ENCODE measurements around the gene NEAT1.

NEAT1 gene

GRCh38 chr11:65378928-65379638 lies 43.5 kb upstream of the NEAT1 start:
- Histone ChIP-seq H3K27ac (replicated peaks; ENCODE audit: low read length) (no peak overlapping the region), H3K4me2 (ENCODE audit: insufficient read depth, low read length, poor library complexity, severe bottlenecking) (no peak overlapping the region), H4K91ac (ENCODE audit: low read depth, low read length, poor library complexity) (peak overlapping the region; percentile 82), H3K4me1 (ENCODE audit: control insufficient read depth in 2 of 2, insufficient read depth in 1 of 2, low read depth in 1 of 2, low read length in 2 of 2) (peaks cover 12 to 14% of the 10 kb centered on the region in 2 donors), H3K14ac (ENCODE audit: low read length) (no peak overlapping the region), H3K9ac (ENCODE audit: low read depth, low read length, poor library complexity) (no peak overlapping the region), H3K23ac (ENCODE audit: low read depth, low read length, poor library complexity) (peak overlapping the region; percentile 75), H3K36me3 (replicated peaks in 1 of 2; ENCODE audit: control insufficient read depth in 2 of 2, insufficient read depth in 2 of 2, low read length in 2 of 2) (no peaks in the 10 kb centered on the region), H4K8ac (ENCODE audit: low read depth, low read length) (no peak overlapping the region), H2BK120ac (ENCODE audit: low read depth, low read length) (peak overlapping the region; percentile 36), H3K79me1 (ENCODE audit: low read depth, low read length) (no peaks in the 10 kb centered on the region), H2BK15ac (ENCODE audit: low read length) (peak overlapping the region; percentile 45), H2AK5ac (ENCODE audit: low read depth, low read length) (peak overlapping the region; percentile 61), H2BK12ac (ENCODE audit: low read length) (no peak overlapping the region), H3K18ac (ENCODE audit: low read length) (peak overlapping the region; percentile 1), H2BK5ac (ENCODE audit: low read length) (no peak overlapping the region), H3K9me3 (replicated peaks in 1 of 2; ENCODE audit: control insufficient read depth in 2 of 2, insufficient read depth in 1 of 2, low read depth in 1 of 2, low read length in 2 of 2) (peaks cover 0 to 2% of the 10 kb centered on the region in 2 donors), H3K4ac (ENCODE audit: low read length) (no peak overlapping the region), H3K4me3 (ENCODE audit: low read length in 2 of 2) (no peak overlapping the region), H3K27me3 (ENCODE audit: control insufficient read depth in 3 of 3, insufficient read depth in 3 of 3, low read depth in 1 of 3, low read length in 3 of 3) (peaks cover 0 to 13% (median 0%) of the 10 kb centered on the region in 3 experiments), H2AFZ (ENCODE audit: low read length) (no peak overlapping the region)
- DNase-seq (ENCODE audit: low spot score): no peak
- WGBS, 2 donors (ENCODE audit: extremely low coverage in 2 of 2, insufficient read length in 2 of 2, insufficient replicate concordance in 1 of 2): no CpG with 5 or more reads among the region's 14 CpGs

DNA sequence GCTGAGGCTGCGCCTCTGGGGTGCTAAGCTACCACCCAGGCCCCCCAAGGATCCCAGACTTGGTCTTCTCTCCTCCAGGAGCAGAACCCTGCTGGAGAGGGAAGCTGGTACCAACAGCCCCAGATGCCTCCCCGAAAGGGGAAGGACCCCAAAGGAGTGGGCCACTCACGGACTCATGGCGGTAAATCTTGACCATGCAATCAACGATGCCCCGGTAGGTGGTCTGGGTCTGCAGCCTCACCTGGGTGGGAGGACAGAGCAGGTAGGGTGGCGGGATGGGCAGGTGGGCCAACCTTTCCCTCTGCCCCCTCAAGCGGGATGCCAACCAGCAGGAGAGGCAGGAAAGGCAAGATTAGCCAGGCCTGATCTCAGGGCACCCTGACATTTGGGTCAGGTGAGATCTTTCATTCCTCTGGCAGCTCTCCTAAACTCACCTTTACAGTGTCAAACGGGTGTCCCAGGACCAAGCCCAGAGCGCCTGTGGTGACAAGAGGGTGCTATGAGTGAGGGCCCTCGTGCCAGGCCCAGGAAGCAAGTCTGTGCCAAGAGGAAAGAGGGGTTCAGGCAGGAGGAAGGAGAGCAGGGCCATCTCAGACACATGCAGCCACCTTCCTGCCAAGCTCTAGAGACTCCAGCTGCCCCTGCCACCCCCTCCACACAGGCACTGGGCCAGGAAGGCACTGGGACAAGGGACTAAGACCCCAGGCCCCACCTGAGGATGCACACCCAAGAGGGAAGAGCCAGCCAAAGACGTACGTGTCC lies 42.7 kb upstream of the NEAT1 start:
- H4K91ac ChIP-seq (ENCODE audit: low read depth, low read length, poor library complexity): no peak overlapping the region
- H3K36me3 ChIP-seq (replicated peaks in 1 of 2; ENCODE audit: control insufficient read depth in 2 of 2, insufficient read depth in 2 of 2, low read length in 2 of 2): no peaks in the 10 kb centered on the region
- peak overlapping the region; percentile 68 for H2AK5ac ChIP-seq (ENCODE audit: low read depth, low read length)
- H3K27ac ChIP-seq (replicated peaks; ENCODE audit: low read length): no peak overlapping the region
- H3K9me3 ChIP-seq (replicated peaks in 1 of 2; ENCODE audit: control insufficient read depth in 2 of 2, insufficient read depth in 1 of 2, low read depth in 1 of 2, low read length in 2 of 2): peaks cover 0 to 2% of the 10 kb centered on the region in 2 donors
- no peak overlapping the region for H2AFZ ChIP-seq (ENCODE audit: low read length)
- H3K27me3 ChIP-seq (ENCODE audit: control insufficient read depth in 3 of 3, insufficient read depth in 3 of 3, low read depth in 1 of 3, low read length in 3 of 3): peaks cover 0 to 13% (median 0%) of the 10 kb centered on the region in 3 experiments
- no peaks in the 10 kb centered on the region for H3K79me1 ChIP-seq (ENCODE audit: low read depth, low read length)
- H3K23ac ChIP-seq (ENCODE audit: low read depth, low read length, poor library complexity): no peak overlapping the region
- WGBS, 2 donors (ENCODE audit: extremely low coverage in 2 of 2, insufficient read length in 2 of 2, insufficient replicate concordance in 1 of 2): no CpG with 5 or more reads among the region's 13 CpGs
- peak overlapping the region; percentile 73 for H2BK15ac ChIP-seq (ENCODE audit: low read length)
- H3K4me2 ChIP-seq (ENCODE audit: insufficient read depth, low read length, poor library complexity, severe bottlenecking): no peak overlapping the region
- H3K18ac ChIP-seq (ENCODE audit: low read length): no peak overlapping the region
- no peak overlapping the region for H3K9ac ChIP-seq (ENCODE audit: low read depth, low read length, poor library complexity)
- no peak for DNase-seq (ENCODE audit: low spot score)
- no peak overlapping the region for H3K4me3 ChIP-seq (ENCODE audit: low read length in 2 of 2)
- no peak overlapping the region for H2BK5ac ChIP-seq (ENCODE audit: low read length)
- peak overlapping the region; percentile 36 for H2BK120ac ChIP-seq (ENCODE audit: low read depth, low read length)
- no peak overlapping the region for H4K8ac ChIP-seq (ENCODE audit: low read depth, low read length)
- no peak overlapping the region for H3K4ac ChIP-seq (ENCODE audit: low read length)
- no peak overlapping the region for H3K14ac ChIP-seq (ENCODE audit: low read length)
- H2BK12ac ChIP-seq (ENCODE audit: low read length): no peak overlapping the region
- peaks cover 12 to 14% of the 10 kb centered on the region in 2 donors for H3K4me1 ChIP-seq (ENCODE audit: control insufficient read depth in 2 of 2, insufficient read depth in 1 of 2, low read depth in 1 of 2, low read length in 2 of 2)

- H2BK5ac ChIP-seq (ENCODE audit: low read length): peak overlapping the region; percentile 46
- H3K18ac ChIP-seq (ENCODE audit: low read length): peak overlapping the region; percentile 78
- no peaks in the 10 kb centered on the region for H3K36me3 ChIP-seq (replicated peaks in 1 of 2; ENCODE audit: control insufficient read depth in 2 of 2, insufficient read depth in 2 of 2, low read length in 2 of 2)
- H3K14ac ChIP-seq (ENCODE audit: low read length): no peak overlapping the region
- H3K27me3 ChIP-seq (ENCODE audit: control insufficient read depth in 3 of 3, insufficient read depth in 3 of 3, low read depth in 1 of 3, low read length in 3 of 3): peaks cover 0 to 7% (median 0%) of the 10 kb centered on the region in 3 experiments
- no peak overlapping the region for H2BK120ac ChIP-seq (ENCODE audit: low read depth, low read length)
- no peak overlapping the region for H3K9ac ChIP-seq (ENCODE audit: low read depth, low read length, poor library complexity)
- H2AFZ ChIP-seq (ENCODE audit: low read length): no peak overlapping the region
- H3K79me1 ChIP-seq (ENCODE audit: low read depth, low read length): no peaks in the 10 kb centered on the region
- no peak overlapping the region for H3K4me2 ChIP-seq (ENCODE audit: insufficient read depth, low read length, poor library complexity, severe bottlenecking)
- H3K4me1 ChIP-seq (ENCODE audit: control insufficient read depth in 2 of 2, insufficient read depth in 1 of 2, low read depth in 1 of 2, low read length in 2 of 2): peaks cover 12 to 14% of the 10 kb centered on the region in 2 donors
- no peak overlapping the region for H3K4me3 ChIP-seq (ENCODE audit: low read length in 2 of 2)
- H2BK12ac ChIP-seq (ENCODE audit: low read length): peak overlapping the region; percentile 52
- H3K4ac ChIP-seq (ENCODE audit: low read length): no peak overlapping the region
- H2AK5ac ChIP-seq (ENCODE audit: low read depth, low read length): peak overlapping the region; percentile 68
- no peak overlapping the region for H3K23ac ChIP-seq (ENCODE audit: low read depth, low read length, poor library complexity)
- no peak overlapping the region for H4K91ac ChIP-seq (ENCODE audit: low read depth, low read length, poor library complexity)
- H4K8ac ChIP-seq (ENCODE audit: low read depth, low read length): no peak overlapping the region
- no peaks in the 10 kb centered on the region for H3K9me3 ChIP-seq (replicated peaks in 1 of 2; ENCODE audit: control insufficient read depth in 2 of 2, insufficient read depth in 1 of 2, low read depth in 1 of 2, low read length in 2 of 2)
- H2BK15ac ChIP-seq (ENCODE audit: low read length): peak overlapping the region; percentile 73
- no peak for DNase-seq (ENCODE audit: low spot score)
- no peak overlapping the region for H3K27ac ChIP-seq (replicated peaks; ENCODE audit: low read length)
- WGBS, 2 donors (ENCODE audit: extremely low coverage in 2 of 2, insufficient read length in 2 of 2, insufficient replicate concordance in 1 of 2): no CpG with 5 or more reads among the region's 16 CpGs
Measured at GRCh38 chr11:65380460-65381119, 42.0 kb upstream of the NEAT1 start.

- DNase-seq (ENCODE audit: low spot score): no peak
- Histone ChIP-seq H3K4me1 (ENCODE audit: control insufficient read depth in 2 of 2, insufficient read depth in 1 of 2, low read depth in 1 of 2, low read length in 2 of 2) (peaks cover 14 to 15% of the 10 kb centered on the region in 2 donors), H2AFZ (ENCODE audit: low read length) (peak overlapping the region; percentile 89), H3K14ac (ENCODE audit: low read length) (peak overlapping the region; percentile 97), H4K8ac (ENCODE audit: low read depth, low read length) (peak overlapping the region; percentile 27), H3K4ac (ENCODE audit: low read length) (no peak overlapping the region), H2BK15ac (ENCODE audit: low read length) (peak overlapping the region; percentile 100), H2AK5ac (ENCODE audit: low read depth, low read length) (peak overlapping the region; percentile 79), H3K18ac (ENCODE audit: low read length) (peak overlapping the region; percentile 95), H4K91ac (ENCODE audit: low read depth, low read length, poor library complexity) (peak overlapping the region; percentile 89), H3K4me2 (ENCODE audit: insufficient read depth, low read length, poor library complexity, severe bottlenecking) (no peak overlapping the region), H2BK120ac (ENCODE audit: low read depth, low read length) (peak overlapping the region; percentile 51), H3K4me3 (ENCODE audit: low read length in 2 of 2) (no peak overlapping the region), H2BK12ac (ENCODE audit: low read length) (peak overlapping the region; percentile 86), H3K9ac (ENCODE audit: low read depth, low read length, poor library complexity) (peak overlapping the region; percentile 74), H3K36me3 (replicated peaks in 1 of 2; ENCODE audit: control insufficient read depth in 2 of 2, insufficient read depth in 2 of 2, low read length in 2 of 2) (no peaks in the 10 kb centered on the region), H3K79me1 (ENCODE audit: low read depth, low read length) (no peaks in the 10 kb centered on the region), H3K23ac (ENCODE audit: low read depth, low read length, poor library complexity) (no peak overlapping the region), H3K27ac (replicated peaks; ENCODE audit: low read length) (peak overlapping the region; percentile 61), H3K9me3 (replicated peaks in 1 of 2; ENCODE audit: control insufficient read depth in 2 of 2, insufficient read depth in 1 of 2, low read depth in 1 of 2, low read length in 2 of 2) (no peaks in the 10 kb centered on the region), H3K27me3 (ENCODE audit: control insufficient read depth in 3 of 3, insufficient read depth in 3 of 3, low read depth in 1 of 3, low read length in 3 of 3) (peaks cover 0 to 7% (median 0%) of the 10 kb centered on the region in 3 experiments), H2BK5ac (ENCODE audit: low read length) (peak overlapping the region; percentile 83)
- no CpG with 5 or more reads among the region's 6 CpGs for WGBS, 2 donors (ENCODE audit: extremely low coverage in 2 of 2, insufficient read length in 2 of 2, insufficient replicate concordance in 1 of 2)
Measured at GRCh38 chr11:65381716-65382032, 40.9 kb upstream of the NEAT1 start.

Measured in neuronal stem cell (in vitro differentiated cells).